Pulmonary artery endothelial cell (primary cell): ENCODE measurements around the gene USP49. TPM values are rescaled to one million over a fixed set of nuclear protein-coding genes. Genes with fewer than 3 reads are reported as not detected.
A peak's percentile ranks its signal among the peaks of the same experiment; 100 is the strongest.
"Not testable (repeated sequence)": the region's sequence is repeated elsewhere in the genome, so short reads cannot be mapped to it uniquely, and the experiment has no call there.

Experiments used
- DNase-seq: peaks from one replicate; pipeline ENCODE4 v3.0.0-alpha.2; 2011; ENCODE audit warnings: low read depth, low spot score
- total RNA-seq: library from RNA; depleted of rRNA; stranded (reverse); fragments of >200 nt; gene quantifications from 2 replicates; pipeline ENCODE4 v1.2.3, GENCODE V29; 2014

USP49 gene
- total RNA-seq, 1 donor from 2014 or later = 1.8 TPM

GRCh38 chr6:41813469-41813868 is 81.7 kb downstream of the USP49 start:
- no peak for DNase-seq

GRCh38 chr6:41811946-41812345 is 83.2 kb downstream of the USP49 start:
- not testable (repeated sequence) for DNase-seq

GRCh38 chr6:41811095-41811494 is 84.1 kb downstream of the USP49 start:
- no peak for DNase-seq

- DNase-seq = no peak
These were observed 89.1 kb downstream of the USP49 start for GRCh38 chr6:41805830-41806774.

- no peak for DNase-seq
These were observed 93.8 kb downstream of the USP49 start for GRCh38 chr6:41801380-41801779.

- DNase-seq = no peak
These were observed 95.6 kb downstream of the USP49 start for GRCh38 chr6:41799559-41799911.

- no peak for DNase-seq
These were observed 96.1 kb downstream of the USP49 start for GRCh38 chr6:41798901-41799558.

GRCh38 chr6:41796474-41796873 is 98.7 kb downstream of the USP49 start:
- no peak for DNase-seq

- DNase-seq = no peak
These were observed 103.2 kb downstream of the USP49 start for GRCh38 chr6:41791984-41792383.

GRCh38 chr6:41791305-41791704 is 103.9 kb downstream of the USP49 start:
- no peak for DNase-seq

- no peak for DNase-seq
These were observed 105.1 kb downstream of the USP49 start for GRCh38 chr6:41790045-41790444.

GRCh38 chr6:41789390-41789724 is 105.8 kb downstream of the USP49 start:
- no peak for DNase-seq

GRCh38 chr6:41787219-41787917 is 107.8 kb downstream of the USP49 start, which contains the start of gene TOMM6:
Gene TOMM6, plus strand, starts transcription at chr6:41787694. Its CDS starts 4 bp downstream, at chr6:41787698.
- peak; percentile 85 for DNase-seq

- DNase-seq = no peak
These were observed 108.5 kb downstream of the USP49 start for GRCh38 chr6:41786451-41787218.

GRCh38 chr6:41785689-41786450 is 109.3 kb downstream of the USP49 start:
- no peak for DNase-seq

- DNase-seq = no peak
These were observed 109.9 kb downstream of the USP49 start for GRCh38 chr6:41785254-41785653.

GRCh38 chr6:41784581-41785171 is 110.5 kb downstream of the USP49 start:
- DNase-seq = no peak

- DNase-seq = no peak
These were observed 111.9 kb downstream of the USP49 start for GRCh38 chr6:41783106-41783780.

GRCh38 chr6:41781366-41781730 is 113.8 kb downstream of the USP49 start:
- DNase-seq = no peak
